Measurements from ENCODE around the gene UBP1. TPM values are rescaled to one million over a fixed set of nuclear protein-coding genes. Genes with fewer than 3 reads are reported as not detected.
A peak's percentile ranks its signal among the peaks of the same experiment; 100 is the strongest.

Gene UBP1
- total and polyA plus RNA-seq, 9 of the 15 experiments (the other 6 are each of a cell fraction or from before 2014, with no cell fraction given), result 13.6 to 143 (median 79.6) TPM

- no peak for TF ChIP-seq ZBTB2 (IDR thresholded peaks at IDR 0.05)
- TF ChIP-seq XRCC3 (IDR thresholded peaks at IDR 0.05), result no peak
- peak; percentile 47 for TF ChIP-seq RBBP5 (IDR thresholded peaks at IDR 0.05; ENCODE audit: borderline replicate concordance, insufficient read depth, low read length, poor library complexity, severe bottlenecking)
- TF ChIP-seq GTF2B (IDR thresholded peaks at IDR 0.05; ENCODE audit: extremely low read depth, insufficient read length), result peak; percentile 48
- TF ChIP-seq CGGBP1 (CRISPR knock-in tag; IDR thresholded peaks at IDR 0.05), result 0 out of 2 replicates have a peak, but pooled peaks have one; percentile 26
- TF ChIP-seq ZNF24 (IDR thresholded peaks at IDR 0.05), result 0 out of 2 replicates have a peak, but pooled peaks have one; percentile 36
- TF ChIP-seq IFI16 (CRISPR knock-in tag; IDR thresholded peaks at IDR 0.05), result no peak
- no peak for TF ChIP-seq ZBTB1 (CRISPR knock-in tag; IDR thresholded peaks at IDR 0.05; ENCODE audit: borderline replicate concordance, low read depth)
- no peak for TF ChIP-seq E4F1 (CRISPR knock-in tag; IDR thresholded peaks at IDR 0.05; ENCODE audit: borderline replicate concordance)
- TF ChIP-seq ETV1 (tag; conservative IDR thresholded peaks at IDR 0.05; ENCODE audit: low read depth), result peak; percentile 51
- TF ChIP-seq PCBP2 (IDR thresholded peaks at IDR 0.05; ENCODE audit: low read depth, low read length, poor library complexity, severe bottlenecking), result no peak
- TF ChIP-seq TCF15 (CRISPR knock-in tag; IDR thresholded peaks at IDR 0.05), result no peak
- TF ChIP-seq ZNF316 (IDR thresholded peaks at IDR 0.05), result peak; percentile 54
- TF ChIP-seq FOXK1 (CRISPR knock-in tag; IDR thresholded peaks at IDR 0.05; ENCODE audit: borderline replicate concordance), result peak; percentile 83; the same call in 1 of the 2 replicates
- no peak for TF ChIP-seq ZNF274 (IDR thresholded peaks at IDR 0.05; ENCODE audit: borderline replicate concordance, low read depth, low read length)
- no peak for TF ChIP-seq PURB (CRISPR knock-in tag; IDR thresholded peaks at IDR 0.05; ENCODE audit: low read depth)
- TF ChIP-seq SIX5 (IDR thresholded peaks at IDR 0.05; ENCODE audit: borderline replicate concordance in 1 of 2, insufficient read depth in 1 of 2, low read depth in 1 of 2, low read length in 2 of 2), result peak in 1 of 2 experiments; percentile 24; a peak in 1 of 4 replicates
- TF ChIP-seq ZNF395 (CRISPR knock-in tag; IDR thresholded peaks at IDR 0.05), result no peak
- TF ChIP-seq NFRKB (IDR thresholded peaks at IDR 0.05; ENCODE audit: low read depth), result no peak
Observed at GRCh38 chr3:33440328-33441224, at the start of gene UBP1 (continued).
